IPS-15b (cell line): ENCODE data around the gene BCAS3.
"Not testable (repeated sequence)": the region's sequence is repeated elsewhere in the genome, so short reads cannot be mapped to it uniquely, and the experiment has no call there.

ENCODE experiments used
- H3K27me3 ChIP-seq: one replicate; pipeline ENCODE4 v1.6.1; 2013; ENCODE audit warnings: low read length; ENCODE audit not compliant: control insufficient read depth, insufficient read depth
- H3K36me3 ChIP-seq: one replicate; pipeline ENCODE4 v1.6.1; 2013; ENCODE audit warnings: low read length; ENCODE audit not compliant: control insufficient read depth, insufficient read depth
- H3K4me1 ChIP-seq: one replicate; pipeline ENCODE4 v1.6.1; 2013; ENCODE audit warnings: mild to moderate bottlenecking, low read length; ENCODE audit not compliant: control insufficient read depth, insufficient read depth
- H3K4me3 ChIP-seq: one replicate; pipeline ENCODE4 v1.5.1; 2013; ENCODE audit warnings: low read depth, low read length
- H3K9ac ChIP-seq: one replicate; pipeline ENCODE4 v1.6.1; 2013; ENCODE audit warnings: low read depth, mild to moderate bottlenecking, low read length
- H3K9me3 ChIP-seq: one replicate; pipeline ENCODE4 v1.6.1; 2013; ENCODE audit warnings: mild to moderate bottlenecking, low read length; ENCODE audit not compliant: control insufficient read depth, insufficient read depth

Gene BCAS3

DNA sequence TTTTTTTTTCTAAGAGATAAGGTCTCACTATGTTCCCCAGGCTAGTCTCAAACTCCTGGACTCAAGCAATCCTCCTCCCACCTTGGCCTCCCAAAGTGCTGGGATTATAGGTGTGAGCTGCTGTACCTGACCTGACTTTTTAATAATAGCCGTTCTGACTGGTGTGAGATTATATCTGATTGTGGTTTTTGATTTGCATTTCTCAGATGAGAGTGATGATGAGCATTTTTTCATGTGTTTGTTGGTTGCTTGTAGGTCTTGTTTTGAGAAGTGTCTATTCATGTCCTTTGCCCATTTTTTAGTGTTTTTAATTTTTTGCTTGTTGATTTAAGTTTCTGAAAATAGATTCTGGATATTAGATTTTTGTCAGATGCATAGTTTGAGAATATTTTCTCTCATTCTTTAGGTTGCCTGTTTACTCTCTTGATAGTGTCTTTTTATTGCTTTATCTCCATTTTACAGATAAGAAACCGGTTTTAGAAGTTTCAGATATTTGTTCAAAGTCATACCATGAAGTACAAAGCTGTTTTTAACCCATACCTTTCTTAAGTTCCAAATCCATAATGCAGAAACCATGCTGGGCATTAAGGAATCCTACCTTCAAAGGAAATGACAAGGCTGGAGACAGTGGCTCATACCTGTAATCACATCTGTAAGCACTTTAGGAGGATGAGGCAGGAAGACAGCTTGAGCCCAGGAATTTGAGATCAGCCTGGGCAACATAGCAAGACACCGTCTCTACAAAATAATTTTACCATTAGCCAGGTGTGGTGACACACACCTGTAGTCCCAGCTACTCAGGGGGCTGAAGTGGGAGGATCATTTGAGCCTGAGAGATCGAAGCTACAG, 553.5 kb downstream of the BCAS3 start:
- H3K9me3 ChIP-seq = no peaks in the 10 kb centered on the region
- H3K9ac ChIP-seq = no peak overlapping the region
- H3K36me3 ChIP-seq = no peaks in the 10 kb centered on the region
- peaks cover 15% of the 10 kb centered on the region for H3K4me1 ChIP-seq
- no peak overlapping the region for H3K4me3 ChIP-seq
- no peaks in the 10 kb centered on the region for H3K27me3 ChIP-seq

GRCh38 chr17:61232871-61233270, 555.2 kb downstream of the BCAS3 start:
- no peak overlapping the region for H3K9ac ChIP-seq
- H3K9me3 ChIP-seq = no peaks in the 10 kb centered on the region
- H3K4me1 ChIP-seq = peaks cover 15% of the 10 kb centered on the region
- H3K27me3 ChIP-seq = no peaks in the 10 kb centered on the region
- H3K4me3 ChIP-seq = no peak overlapping the region
- no peaks in the 10 kb centered on the region for H3K36me3 ChIP-seq

DNA sequence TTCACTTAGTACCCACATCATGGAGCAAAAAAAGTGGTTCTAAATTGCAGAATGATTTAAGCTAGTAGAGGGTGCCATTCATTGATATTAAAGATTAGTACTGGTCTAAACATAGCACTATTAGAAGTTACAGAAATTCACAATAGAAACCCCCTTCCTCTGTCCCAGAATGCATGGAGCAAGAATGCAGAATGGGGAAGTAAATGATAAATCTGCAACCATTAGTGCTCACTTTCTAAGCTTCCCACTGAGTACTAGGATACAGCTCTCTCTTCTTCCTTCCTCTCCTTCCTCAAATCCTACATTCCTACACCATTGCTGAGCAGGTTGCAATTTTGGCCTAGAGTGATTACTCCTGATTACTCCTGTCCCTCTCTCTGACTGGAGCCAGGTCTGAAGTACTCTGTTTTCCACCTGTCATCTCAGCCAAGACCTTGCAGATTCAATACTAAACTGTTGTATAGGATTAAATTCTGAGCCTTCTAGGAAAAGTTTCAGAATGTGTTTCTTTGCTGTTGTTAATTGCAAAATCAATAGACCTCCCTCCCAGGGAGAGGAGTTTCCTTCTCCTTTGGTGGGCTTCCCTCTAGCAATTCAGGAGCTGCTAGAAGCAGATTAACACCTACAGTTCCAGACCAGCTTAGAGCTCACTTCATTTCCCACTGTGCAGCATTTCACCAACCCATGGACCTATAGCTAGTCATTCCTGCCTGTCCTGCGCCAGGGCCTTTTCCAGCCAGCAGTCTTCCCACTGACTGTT, 556.5 kb downstream of the BCAS3 start:
- Histone ChIP-seq H3K9me3 (no peaks in the 10 kb centered on the region), H3K4me3 (no peak overlapping the region), H3K36me3 (no peaks in the 10 kb centered on the region), H3K27me3 (no peaks in the 10 kb centered on the region), H3K9ac (no peak overlapping the region), H3K4me1 (peaks cover 11% of the 10 kb centered on the region)

DNA sequence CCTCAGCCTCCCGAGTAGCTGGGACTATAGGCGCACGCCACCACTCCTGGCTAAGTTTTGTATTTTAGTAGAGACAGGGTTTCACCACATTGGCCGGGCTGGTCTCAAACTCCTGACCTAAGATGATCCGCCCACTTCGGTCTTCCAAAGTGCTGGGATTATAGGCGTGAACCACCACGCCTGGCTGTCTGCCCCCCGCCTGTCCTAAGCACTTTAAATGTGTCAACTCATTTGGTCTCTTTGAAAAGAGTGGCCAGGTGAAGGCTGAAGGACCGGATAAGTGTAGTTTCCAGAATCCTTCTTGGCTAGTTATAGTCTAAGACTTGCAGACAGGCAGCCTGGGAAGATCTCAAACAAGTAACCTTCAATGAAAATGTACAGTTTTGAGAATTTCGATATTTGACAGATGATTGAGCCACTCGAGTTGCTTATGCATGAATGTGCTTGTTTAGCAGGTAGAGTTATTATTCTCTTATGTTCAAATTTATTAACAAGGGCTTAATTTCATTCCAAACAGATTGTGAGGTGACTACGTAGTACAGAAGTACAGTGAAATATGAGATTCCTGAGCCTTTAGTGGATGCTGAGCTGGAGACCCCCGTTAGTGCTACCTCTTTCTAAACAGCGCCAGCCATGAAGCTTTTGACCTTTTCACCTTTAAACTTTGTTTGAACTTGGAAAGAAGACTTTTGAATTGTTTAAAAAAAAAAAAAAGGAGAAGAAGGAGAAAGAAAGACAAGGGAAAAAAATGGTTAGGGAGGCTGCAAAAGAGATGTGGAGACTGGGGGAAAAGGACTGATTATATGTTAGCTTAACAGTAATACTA, 557.6 kb downstream of the BCAS3 start:
- Histone ChIP-seq H3K9me3 (no peaks in the 10 kb centered on the region), H3K4me1 (peaks cover 11% of the 10 kb centered on the region), H3K27me3 (no peaks in the 10 kb centered on the region), H3K9ac (no peak overlapping the region), H3K4me3 (no peak overlapping the region), H3K36me3 (no peaks in the 10 kb centered on the region)

- no peaks in the 10 kb centered on the region for H3K27me3 ChIP-seq
- H3K9ac ChIP-seq = no peak overlapping the region
- no peaks in the 10 kb centered on the region for H3K36me3 ChIP-seq
- H3K4me1 ChIP-seq = peaks cover 11% of the 10 kb centered on the region
- H3K4me3 ChIP-seq = no peak overlapping the region
- H3K9me3 ChIP-seq = no peaks in the 10 kb centered on the region
Observed at GRCh38 chr17:61235827-61236197, 558.2 kb downstream of the BCAS3 start.

- Histone ChIP-seq H3K36me3 (no peaks in the 10 kb centered on the region), H3K4me1 (peaks cover 11% of the 10 kb centered on the region), H3K4me3 (no peak overlapping the region), H3K9me3 (no peaks in the 10 kb centered on the region), H3K9ac (no peak overlapping the region), H3K27me3 (no peaks in the 10 kb centered on the region)
Observed at GRCh38 chr17:61237275-61237674, 559.6 kb downstream of the BCAS3 start.

GRCh38 chr17:61238455-61238933, 560.8 kb downstream of the BCAS3 start:
- Histone ChIP-seq H3K36me3 (no peaks in the 10 kb centered on the region), H3K4me3 (no peak overlapping the region), H3K9me3 (no peaks in the 10 kb centered on the region), H3K9ac (no peak overlapping the region), H3K4me1 (peaks cover 11% of the 10 kb centered on the region), H3K27me3 (no peaks in the 10 kb centered on the region)

- peaks cover 5% of the 10 kb centered on the region for H3K4me1 ChIP-seq
- no peaks in the 10 kb centered on the region for H3K36me3 ChIP-seq
Observed at GRCh38 chr17:61239327-61239726, 561.7 kb downstream of the BCAS3 start.

DNA sequence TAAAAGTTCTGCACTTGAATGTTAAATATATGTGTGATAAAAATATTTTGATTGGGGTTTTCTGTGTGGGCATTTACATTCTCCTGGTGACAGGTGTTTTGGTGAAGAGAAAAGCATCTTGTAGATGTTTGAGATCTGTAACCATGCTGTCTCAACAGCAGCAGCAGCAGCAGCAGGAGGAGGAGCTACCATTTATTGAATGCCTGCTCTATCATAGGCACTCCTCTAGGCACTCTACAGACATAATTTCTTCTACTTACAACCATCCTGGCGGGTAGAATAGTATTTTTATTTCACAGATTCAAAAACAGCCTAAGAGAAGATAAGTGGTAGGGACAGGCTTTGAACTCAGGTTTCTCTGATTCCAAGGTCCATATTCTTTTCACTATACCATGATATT, 562.3 kb downstream of the BCAS3 start:
- Histone ChIP-seq H3K36me3 (no peaks in the 10 kb centered on the region), H3K9me3 (no peaks in the 10 kb centered on the region), H3K27me3 (no peaks in the 10 kb centered on the region), H3K4me3 (no peak overlapping the region), H3K9ac (no peak overlapping the region), H3K4me1 (peaks cover 5% of the 10 kb centered on the region)

More at GRCh38 chr17:61239327-61239726, 561.7 kb downstream of the BCAS3 start:
- Histone ChIP-seq H3K4me3 (no peak overlapping the region), H3K9ac (no peak overlapping the region), H3K27me3 (no peaks in the 10 kb centered on the region), H3K9me3 (no peaks in the 10 kb centered on the region)

GRCh38 chr17:61240851-61241468, 563.3 kb downstream of the BCAS3 start:
- Histone ChIP-seq H3K27me3 (no peaks in the 10 kb centered on the region), H3K4me3 (no peak overlapping the region), H3K9me3 (no peaks in the 10 kb centered on the region), H3K9ac (no peak overlapping the region), H3K4me1 (peaks cover 11% of the 10 kb centered on the region), H3K36me3 (no peaks in the 10 kb centered on the region)

GRCh38 chr17:61244988-61245387, 567.3 kb downstream of the BCAS3 start:
- not testable (repeated sequence) for H3K36me3 ChIP-seq, H3K9me3 ChIP-seq, H3K4me3 ChIP-seq, H3K27me3 ChIP-seq, H3K9ac ChIP-seq
- peaks cover 11% of the 10 kb centered on the region for H3K4me1 ChIP-seq
